OCI-LY7 (cell line): ENCODE measurements around the gene NR1H4. TPM values are rescaled to one million over a fixed set of nuclear protein-coding genes. Genes with fewer than 3 reads are reported as not detected.
"Not testable (repeated sequence)": the region's sequence is repeated elsewhere in the genome, so short reads cannot be mapped to it uniquely, and the experiment has no call there.

Source experiments
- Bru-seq: library from RNA; stranded (reverse); fragments of 400-500 nt; gene quantifications from one replicate; lab custom pipeline; 2021; lab: Mats Ljungman, UMichigan
- BruChase-seq, 2 experiments: library from RNA; stranded (reverse); fragments of 400-500 nt; gene quantifications; one replicate each; lab custom pipeline; 2021; lab: Mats Ljungman, UMichigan
- BruUV-seq: library from RNA; stranded (reverse); fragments of 400-500 nt; replicated peaks from 2 replicates; lab custom pipeline; 2021; lab: Mats Ljungman, UMichigan
- CTCF ChIA-PET: fragments of 300-600 bp; sonication (Branson Sonifier 250); formaldehyde crosslinking; loops from one replicate; lab custom pipeline; 2022; ENCODE audit warnings: antibody characterized with exemption; ENCODE audit not compliant: unreplicated experiment; lab: Charles Lee
- POLR2A ChIA-PET: fragments of 300-600 bp; sonication (Branson Sonifier 250); formaldehyde crosslinking; loops from one replicate; lab custom pipeline; 2022; ENCODE audit warnings: antibody characterized with exemption; lab: Charles Lee
- DNase-seq: peaks from one replicate; pipeline ENCODE4 v3.0.0-alpha.2; 2015; ENCODE audit warnings: low spot score
- H2AFZ ChIP-seq: fragments of 200-600 bp; sonication (generic), shearing (Covaris generic); 2 replicates; pipeline ENCODE4 v1.6.1; 2014; ENCODE audit warnings: mild to moderate bottlenecking, antibody characterized with exemption, low read length, moderate library complexity
- H3K27ac ChIP-seq: fragments of 200-600 bp; sonication (generic); 2 replicates; pipeline ENCODE4 v1.5.1; 2014; ENCODE audit warnings: mixed run types, low read depth, mild to moderate bottlenecking, moderate library complexity, low read length, inconsistent platforms; ENCODE audit not compliant: poor library complexity, severe bottlenecking
- H3K36me3 ChIP-seq: fragments of 200-600 bp; sonication (generic); 2 replicates; pipeline ENCODE4 v1.6.1; 2014; ENCODE audit warnings: mild to moderate bottlenecking, antibody characterized with exemption, low read length, moderate library complexity, mixed read lengths; ENCODE audit not compliant: insufficient read depth
- H3K4me1 ChIP-seq: fragments of 200-600 bp; sonication (generic); 2 replicates; pipeline ENCODE4 v1.5.1; 2014; ENCODE audit warnings: mild to moderate bottlenecking, low read length; ENCODE audit not compliant: insufficient read depth, poor library complexity, severe bottlenecking
- H3K4me2 ChIP-seq: fragments of 200-600 bp; sonication (generic); 2 replicates; pipeline ENCODE4 v1.6.1; 2014; ENCODE audit warnings: mild to moderate bottlenecking, low read length
- H3K4me3 ChIP-seq: fragments of 200-600 bp; sonication (generic); 2 replicates; pipeline ENCODE4 v1.5.1; 2014; ENCODE audit warnings: mild to moderate bottlenecking, low read depth, low read length; ENCODE audit not compliant: poor library complexity, severe bottlenecking
- H3K79me2 ChIP-seq: fragments of 200-600 bp; sonication (generic); 2 replicates; pipeline ENCODE4 v1.6.1; 2016; ENCODE audit warnings: low read depth, mild to moderate bottlenecking, low read length, moderate library complexity, mixed read lengths; ENCODE audit not compliant: insufficient read depth
- H3K9me2 ChIP-seq: fragments of 200-600 bp; sonication (generic); 2 replicates; pipeline ENCODE4 v1.6.1; 2016; ENCODE audit warnings: mild to moderate bottlenecking, low read length, mixed read lengths; ENCODE audit not compliant: insufficient read depth
- H3K9me3 ChIP-seq: fragments of 200-600 bp; sonication (generic); 2 replicates; pipeline ENCODE4 v1.6.1; 2014; ENCODE audit warnings: mild to moderate bottlenecking, mixed run types, low read length, mixed read lengths
- H4K20me1 ChIP-seq: fragments of 200-600 bp; sonication (generic); 2 replicates; pipeline ENCODE4 v1.6.1; 2014; ENCODE audit warnings: mild to moderate bottlenecking, antibody characterized with exemption, low read length, moderate library complexity, mixed read lengths; ENCODE audit not compliant: insufficient read depth
- EZH2phosphoT487 ChIP-seq: fragments of 200-600 bp; sonication (generic); IDR thresholded peaks from 2 replicates; pipeline ENCODE4 v1.6.1; 2018; ENCODE audit warnings: low read depth, borderline replicate concordance, mild to moderate bottlenecking, mixed run types, antibody characterized with exemption, low read length, moderate library complexity, mixed read lengths
- intact Hi-C: fragments of 100-400 bp; cut with micrococcal nuclease; formaldehyde crosslinking; loops from one replicate; pipeline ENCODE4 v1.10.0; 2022; ENCODE audit not compliant: unreplicated experiment
- long read RNA-seq: library from polyadenylated mRNA; stranded (forward); transcript quantifications from one replicate; pipeline ENCODE4 v2.0.0, GENCODE V29; 2022
- total RNA-seq, 2 experiments: library from RNA; depleted of rRNA in 1 of 2; stranded (reverse); fragments of >200 nt in 1 of 2; shearing (Covaris generic) in 1 of 2; gene quantifications; 2 replicates each; pipeline ENCODE4 v1.2.3, GENCODE V29; 2014 to 2022
- TF ChIP-seq, protein P1 (sequence below): fragments of 200-600 bp; sonication (generic); conservative IDR thresholded peaks from 2 replicates; pipeline ENCODE4 v1.5.1; 2014; ENCODE audit warnings: mild to moderate bottlenecking, antibody characterized with exemption, low read length, moderate library complexity, mixed read lengths

NR1H4 gene
- total RNA-seq (2014; rRNA removed; shearing (Covaris generic)) (7.1 TPM in 1 of 2 replicates, not detected in the other), total RNA-seq (2022) (not detected in 2 replicates), Bru-seq, nascent RNA (percentile 2 among the genes with signal in this experiment), BruChase-seq, experiment 1, labeled RNA remaining after a 6-hour chase (not detected), BruChase-seq, experiment 2, labeled RNA remaining after a 2-hour chase (not detected)
- long read RNA-seq: 0 reads

DNA sequence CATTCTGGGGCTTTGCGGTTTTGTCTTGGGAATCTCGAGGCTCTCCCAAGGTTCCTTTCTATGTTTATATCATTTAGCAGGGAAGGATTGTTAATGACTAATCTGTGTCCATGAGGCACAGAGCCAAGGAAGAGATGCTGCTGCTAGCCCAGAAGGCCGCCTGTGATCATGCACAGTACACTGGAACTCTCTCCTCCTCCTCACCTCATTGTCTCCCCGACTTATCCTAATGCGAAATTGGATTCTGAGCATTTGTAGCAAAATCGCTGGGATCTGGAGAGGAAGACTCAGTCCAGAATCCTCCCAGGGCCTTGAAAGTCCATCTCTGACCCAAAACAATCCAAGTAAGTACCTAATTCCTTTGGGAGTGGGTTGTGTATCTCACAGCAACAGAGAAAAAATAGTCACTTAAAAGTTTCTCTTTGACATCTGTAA lies at the start of gene NR1H4:
Gene NR1H4, plus strand, starts transcription at position 151 of the 435 bp plus-strand sequence. CDS start 19,458 bp downstream, outside the sequence.
- no peak within 1 kb of the TSS for H3K4me2 ChIP-seq
- DNase-seq: no peak
- H3K79me2 ChIP-seq: no peaks in the 10 kb centered on the region
- H3K9me2 ChIP-seq: no peaks in the 10 kb centered on the region
- ChIA-PET POLR2A (no interaction called here), CTCF (no interaction called here)
- no peak within 1 kb of the TSS for H3K27ac ChIP-seq
- no peaks in the 10 kb centered on the region for H4K20me1 ChIP-seq
- no peak within 1 kb of the TSS for H3K4me3 ChIP-seq
- no peaks in the 10 kb centered on the region for H3K9me3 ChIP-seq
- no TSS peak for BruUV-seq
- TF ChIP-seq EZH2phosphoT487: no peak
- TF ChIP-seq, protein P1, sequence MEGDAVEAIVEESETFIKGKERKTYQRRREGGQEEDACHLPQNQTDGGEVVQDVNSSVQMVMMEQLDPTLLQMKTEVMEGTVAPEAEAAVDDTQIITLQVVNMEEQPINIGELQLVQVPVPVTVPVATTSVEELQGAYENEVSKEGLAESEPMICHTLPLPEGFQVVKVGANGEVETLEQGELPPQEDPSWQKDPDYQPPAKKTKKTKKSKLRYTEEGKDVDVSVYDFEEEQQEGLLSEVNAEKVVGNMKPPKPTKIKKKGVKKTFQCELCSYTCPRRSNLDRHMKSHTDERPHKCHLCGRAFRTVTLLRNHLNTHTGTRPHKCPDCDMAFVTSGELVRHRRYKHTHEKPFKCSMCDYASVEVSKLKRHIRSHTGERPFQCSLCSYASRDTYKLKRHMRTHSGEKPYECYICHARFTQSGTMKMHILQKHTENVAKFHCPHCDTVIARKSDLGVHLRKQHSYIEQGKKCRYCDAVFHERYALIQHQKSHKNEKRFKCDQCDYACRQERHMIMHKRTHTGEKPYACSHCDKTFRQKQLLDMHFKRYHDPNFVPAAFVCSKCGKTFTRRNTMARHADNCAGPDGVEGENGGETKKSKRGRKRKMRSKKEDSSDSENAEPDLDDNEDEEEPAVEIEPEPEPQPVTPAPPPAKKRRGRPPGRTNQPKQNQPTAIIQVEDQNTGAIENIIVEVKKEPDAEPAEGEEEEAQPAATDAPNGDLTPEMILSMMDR: no peak
- no peaks in the 10 kb centered on the region for H3K4me1 ChIP-seq
- H3K36me3 ChIP-seq: no peaks in the 10 kb centered on the region
- H2AFZ ChIP-seq: no peak within 1 kb of the TSS
- intact Hi-C loops: no loop called here

DNA sequence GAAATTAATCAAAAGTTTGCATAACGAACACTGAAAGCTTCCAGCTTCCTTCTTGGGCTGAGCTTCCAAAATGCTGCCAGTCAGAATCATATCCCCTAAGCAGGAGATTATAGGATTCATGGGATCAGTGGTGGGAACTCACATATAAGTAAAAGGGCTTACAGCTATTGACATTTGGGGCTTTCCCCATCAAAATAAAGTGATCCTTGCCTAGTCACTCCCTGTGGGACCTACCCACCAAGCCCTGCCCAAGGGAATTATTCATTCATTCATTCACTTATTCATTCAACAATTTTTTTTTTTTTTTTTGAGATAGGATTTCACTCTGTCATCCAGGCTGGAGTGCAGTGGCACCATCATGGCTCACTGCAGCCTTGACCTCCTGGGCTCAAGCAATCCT lies 47.5 kb upstream of the NR1H4 start:
- H3K36me3 ChIP-seq: no peaks in the 10 kb centered on the region
- no peak overlapping the region for H3K4me2 ChIP-seq
- no peaks in the 10 kb centered on the region for H3K9me2 ChIP-seq
- H4K20me1 ChIP-seq: no peaks in the 10 kb centered on the region
- no peaks in the 10 kb centered on the region for H3K79me2 ChIP-seq
- intact Hi-C loops: no loop called here
- POLR2A ChIA-PET: interaction anchor here (0.5 to 1.1 kb wide), 5 partner anchors 10 to 1983 kb away, joined by 3 to 6 read pairs (median 4); no protein-coding TSS in a partner anchor
- no peak overlapping the region for H3K4me3 ChIP-seq
- no peak for DNase-seq
- CTCF ChIA-PET: no interaction called here
- TF ChIP-seq EZH2phosphoT487: no peak
- TF ChIP-seq, protein P1: no peak
- no peak overlapping the region for H3K27ac ChIP-seq
- H3K9me3 ChIP-seq: no peaks in the 10 kb centered on the region
- H2AFZ ChIP-seq: no peak overlapping the region
- BruUV-seq: no TSS peak
- peaks cover 7% of the 10 kb centered on the region for H3K4me1 ChIP-seq

DNA sequence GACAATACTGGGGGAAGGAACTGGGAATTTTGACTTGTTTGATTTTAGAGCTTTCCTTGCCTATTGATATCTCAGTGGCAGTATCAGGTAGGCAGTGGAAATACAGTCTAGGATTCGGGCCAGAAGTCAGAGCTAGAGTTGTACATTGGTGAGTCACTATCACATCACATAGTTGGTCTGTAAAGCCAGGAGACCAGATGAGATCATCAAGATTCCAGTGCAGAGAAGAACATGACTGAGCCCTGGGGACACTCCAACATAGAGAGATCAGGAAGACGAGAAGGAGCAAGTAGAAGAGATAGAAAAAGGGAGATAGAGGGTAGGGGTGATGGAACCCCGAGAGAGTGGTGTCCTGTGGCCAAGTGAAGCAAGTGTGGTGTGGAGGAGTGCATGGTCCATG lies 46.6 kb upstream of the NR1H4 start:
- CTCF ChIA-PET: no interaction called here
- intact Hi-C loops: no loop called here
- H4K20me1 ChIP-seq: no peaks in the 10 kb centered on the region
- TF ChIP-seq, protein P1: no peak
- no peak for TF ChIP-seq EZH2phosphoT487
- H3K79me2 ChIP-seq: no peaks in the 10 kb centered on the region
- peaks cover 7% of the 10 kb centered on the region for H3K4me1 ChIP-seq
- no peak for DNase-seq
- H3K4me3 ChIP-seq: no peak overlapping the region
- no peak overlapping the region for H3K27ac ChIP-seq
- H3K9me2 ChIP-seq: no peaks in the 10 kb centered on the region
- H3K4me2 ChIP-seq: no peak overlapping the region
- POLR2A ChIA-PET: interaction anchor here (0.7 to 1.1 kb wide), 3 partner anchors 16 to 906 kb away, joined by 3 to 4 read pairs (median 3); no protein-coding TSS in a partner anchor
- no TSS peak for BruUV-seq
- no peaks in the 10 kb centered on the region for H3K36me3 ChIP-seq
- H2AFZ ChIP-seq: no peak overlapping the region
- no peaks in the 10 kb centered on the region for H3K9me3 ChIP-seq

DNA sequence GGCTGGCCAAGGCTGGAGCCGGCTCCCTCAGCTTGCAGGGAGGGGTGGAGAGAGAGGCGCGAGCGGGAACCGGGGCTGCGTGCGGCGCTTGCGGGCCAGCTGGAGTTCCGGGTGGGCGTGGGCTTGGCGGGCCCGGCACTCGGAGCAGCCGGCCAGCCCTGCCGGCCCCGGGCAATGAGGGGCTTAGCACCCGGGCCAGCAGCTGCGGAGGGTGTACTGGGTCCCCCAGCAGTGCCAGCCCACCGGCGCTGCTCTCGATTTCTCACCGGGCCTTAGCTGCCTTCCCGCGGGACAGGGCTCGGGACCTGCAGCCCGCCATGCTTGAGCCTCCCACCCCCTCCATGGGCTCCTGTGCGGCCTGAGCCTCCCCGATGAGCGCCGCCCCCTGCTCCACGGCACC lies 43.4 kb upstream of the NR1H4 start:
- H3K4me2 ChIP-seq, H2AFZ ChIP-seq, intact Hi-C loops, POLR2A ChIA-PET, H4K20me1 ChIP-seq, H3K79me2 ChIP-seq, H3K9me3 ChIP-seq, BruUV-seq, H3K4me3 ChIP-seq, H3K4me1 ChIP-seq, DNase-seq, CTCF ChIA-PET, H3K27ac ChIP-seq, H3K36me3 ChIP-seq, H3K9me2 ChIP-seq: not testable (repeated sequence)
